ENCODE results near the gene RNU1-4. TPM values are rescaled to one million over a fixed set of nuclear protein-coding genes. Genes with fewer than 3 reads are reported as not detected.

RNU1-4 gene
- total RNA-seq, result under 1 TPM; under 0.01 TPM

DNA sequence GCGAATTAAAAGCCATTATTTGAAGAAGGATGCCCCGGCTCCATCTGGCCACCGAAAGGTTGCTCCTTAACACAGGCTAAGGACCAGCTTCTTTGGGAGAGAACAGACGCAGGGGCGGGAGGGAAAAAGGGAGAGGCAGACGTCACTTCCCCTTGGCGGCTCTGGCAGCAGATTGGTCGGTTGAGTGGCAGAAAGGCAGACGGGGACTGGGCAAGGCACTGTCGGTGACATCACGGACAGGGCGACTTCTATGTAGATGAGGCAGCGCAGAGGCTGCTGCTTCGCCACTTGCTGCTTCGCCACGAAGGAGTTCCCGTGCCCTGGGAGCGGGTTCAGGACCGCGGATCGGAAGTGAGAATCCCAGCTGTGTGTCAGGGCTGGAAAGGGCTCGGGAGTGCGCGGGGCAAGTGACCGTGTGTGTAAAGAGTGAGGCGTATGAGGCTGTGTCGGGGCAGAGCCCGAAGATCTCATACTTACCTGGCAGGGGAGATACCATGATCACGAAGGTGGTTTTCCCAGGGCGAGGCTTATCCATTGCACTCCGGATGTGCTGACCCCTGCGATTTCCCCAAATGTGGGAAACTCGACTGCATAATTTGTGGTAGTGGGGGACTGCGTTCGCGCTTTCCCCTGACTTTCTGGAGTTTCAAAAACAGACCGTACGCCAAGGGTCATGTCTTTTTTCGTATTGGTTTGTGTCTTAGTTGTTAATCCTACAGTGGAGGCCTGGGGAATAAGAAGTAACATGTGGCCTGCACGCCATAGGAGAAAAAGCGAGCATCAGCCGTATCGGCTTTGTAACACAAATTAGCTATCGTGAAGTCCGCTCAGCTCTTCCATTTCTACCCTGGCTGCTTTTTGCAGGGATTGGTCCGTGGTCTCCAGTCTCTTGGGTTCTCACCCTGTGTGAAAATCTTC, at the start of gene RNU1-4:
Gene RNU1-4, plus strand, starts transcription at position 470 of the 918 bp plus-strand sequence.

Small RNAs within 50 kb of the gene (small RNA-seq; reads per million reads assigned to genes)
- gene RNU1-4, result 0 reads per million in 2 donors

Other genes with a start within 250 kb of the RNU1-4 start
- under 1 TPM; under 0.01 TPM for gene RNU1-1, start 226.2 kb upstream of the RNU1-4 start, total RNA-seq
- 10 to 100 TPM; 16.5 to 28.6 TPM for gene NBPF1, start 127.0 kb upstream of the RNU1-4 start, total RNA-seq
- gene RNU1-3, start 73.6 kb upstream of the RNU1-4 start, total RNA-seq, result under 1 TPM; under 0.01 TPM
- gene RNU1-2, start 155.5 kb downstream of the RNU1-4 start, total RNA-seq, result under 1 TPM; under 0.01 TPM
- 10 to 100 TPM; 16.9 to 46.6 TPM for gene CROCC, start 181.4 kb downstream of the RNU1-4 start, total RNA-seq
- 10 to 100 TPM; 17.6 to 28.0 TPM for gene MFAP2, start 240.1 kb downstream of the RNU1-4 start, total RNA-seq